Stimulated activated naive B cell treated with anti-CD40 and anti-IgM and Interleukin-4, amounts not matched to agents 10 μg/mL and 1 μg/mL and 100 μg/mL, for 72 hours (primary cell): ENCODE data around the gene DNAJC15.
"Not testable (repeated sequence)": the region's sequence is repeated elsewhere in the genome, so short reads cannot be mapped to it uniquely, and the experiment has no call there.

ENCODE experiments used
- ATAC-seq, 2 donors: fragments of 150-1000 bp; cut with Tn5 transposase; replicated peaks; 2 replicates each; pipeline ENCODE4 v1.10.0; 2021; ENCODE audit warnings: moderate library complexity in 1 of 2
- DNase-seq: peaks from one replicate; pipeline ENCODE4 v3.0.0; 2021
- H3K27ac Mint-ChIP-seq: one replicate; pipeline ENCODE4 v1.8.0; 2022; ENCODE audit warnings: mild to moderate bottlenecking, mixed read lengths
- H3K27me3 Mint-ChIP-seq, 2 donors: one replicate each; pipeline ENCODE4 v1.8.0; 2022; ENCODE audit warnings: mixed read lengths in 2 of 2
- H3K36me3 Mint-ChIP-seq, 2 donors: one replicate each; pipeline ENCODE4 v1.8.0; 2022; ENCODE audit warnings: mixed read lengths in 2 of 2, mild to moderate bottlenecking in 1 of 2
- H3K4me1 Mint-ChIP-seq, 2 donors: one replicate each; pipeline ENCODE4 v1.8.0; 2022; ENCODE audit warnings: mixed read lengths in 2 of 2, mild to moderate bottlenecking in 1 of 2
- H3K4me3 Mint-ChIP-seq, 2 donors: one replicate each; pipeline ENCODE4 v1.8.0; 2022; ENCODE audit warnings: mild to moderate bottlenecking in 2 of 2, mixed read lengths in 2 of 2, moderate library complexity in 1 of 2
- H3K9me3 Mint-ChIP-seq, 2 donors: one replicate each; pipeline ENCODE4 v1.8.0; 2022; ENCODE audit warnings: mixed read lengths in 2 of 2, mild to moderate bottlenecking in 1 of 2

DNAJC15 gene

GRCh38 chr13:43023289-43023963, at the start of gene DNAJC15:
Gene DNAJC15, plus strand, starts transcription at chr13:43023586. Its CDS starts 41 bp downstream, at chr13:43023627.
- Mint-ChIP-seq H3K4me1 (peaks cover 17 to 37% of the 10 kb centered on the region in 2 donors), H3K27me3 (no peaks in the 10 kb centered on the region), H3K36me3 (peaks cover 6 to 14% of the 10 kb centered on the region in 2 donors), H3K9me3 (no peaks in the 10 kb centered on the region), H3K4me3 (peak within 1 kb of the TSS; percentile 97 to 98), H3K27ac (peak within 1 kb of the TSS; percentile 99)
- ATAC-seq = peak; percentile 94
- DNase-seq = peak; percentile 85

GRCh38 chr13:42976066-42976465, 47.3 kb upstream of the DNAJC15 start:
- no peak overlapping the region for H3K4me3 Mint-ChIP-seq
- ATAC-seq = no peak
- peaks cover 8 to 16% of the 10 kb centered on the region in 2 donors for H3K4me1 Mint-ChIP-seq
- no peaks in the 10 kb centered on the region for H3K27me3 Mint-ChIP-seq
- H3K9me3 Mint-ChIP-seq = peaks cover 5 to 8% of the 10 kb centered on the region in 2 donors
- no peak overlapping the region for H3K27ac Mint-ChIP-seq
- no peak for DNase-seq
- peaks cover 7 to 8% of the 10 kb centered on the region in 2 donors for H3K36me3 Mint-ChIP-seq

- H3K27ac Mint-ChIP-seq = peak overlapping the region; percentile 16
Measured at GRCh38 chr13:42977219-42977659, 46.1 kb upstream of the DNAJC15 start.

GRCh38 chr13:42981317-42981716, 42.1 kb upstream of the DNAJC15 start:
- DNase-seq (no peak), ATAC-seq (no peak)
- H3K4me3 Mint-ChIP-seq = no peak overlapping the region
- no peaks in the 10 kb centered on the region for H3K27me3 Mint-ChIP-seq
- peaks cover 5 to 8% of the 10 kb centered on the region in 2 donors for H3K9me3 Mint-ChIP-seq
- peaks cover 29 to 43% of the 10 kb centered on the region in 2 donors for H3K4me1 Mint-ChIP-seq
- H3K36me3 Mint-ChIP-seq = peaks cover 7% of the 10 kb centered on the region in 2 donors
- H3K27ac Mint-ChIP-seq = no peak overlapping the region

More at GRCh38 chr13:42977219-42977659, 46.1 kb upstream of the DNAJC15 start:
- Mint-ChIP-seq H3K4me1 (peaks cover 7 to 9% of the 10 kb centered on the region in 2 donors), H3K9me3 (peaks cover 5 to 8% of the 10 kb centered on the region in 2 donors), H3K27me3 (no peaks in the 10 kb centered on the region), H3K36me3 (peaks cover 7 to 8% of the 10 kb centered on the region in 2 donors), H3K4me3 (no peak overlapping the region)
- ATAC-seq (peak; percentile 92 to 100), DNase-seq (no peak)

GRCh38 chr13:42981853-42982252, 41.5 kb upstream of the DNAJC15 start:
- Mint-ChIP-seq H3K4me1 (peaks cover 29 to 43% of the 10 kb centered on the region in 2 donors), H3K36me3 (peaks cover 7% of the 10 kb centered on the region in 2 donors), H3K27ac (no peak overlapping the region), H3K4me3 (no peak overlapping the region), H3K27me3 (no peaks in the 10 kb centered on the region), H3K9me3 (peaks cover 5 to 8% of the 10 kb centered on the region in 2 donors)
- ATAC-seq (no peak), DNase-seq (no peak)

- H3K4me3 Mint-ChIP-seq = no peak overlapping the region
- H3K27me3 Mint-ChIP-seq = no peaks in the 10 kb centered on the region
- H3K36me3 Mint-ChIP-seq = peaks cover 7% of the 10 kb centered on the region in 2 donors
- peaks cover 25 to 43% of the 10 kb centered on the region in 2 donors for H3K4me1 Mint-ChIP-seq
- peaks cover 5 to 7% of the 10 kb centered on the region in 2 donors for H3K9me3 Mint-ChIP-seq
- DNase-seq (no peak), ATAC-seq (no peak)
- H3K27ac Mint-ChIP-seq = no peak overlapping the region
Measured at GRCh38 chr13:42984026-42984425, 39.4 kb upstream of the DNAJC15 start.

GRCh38 chr13:42984691-42985090, 38.7 kb upstream of the DNAJC15 start:
- Mint-ChIP-seq H3K27ac (no peak overlapping the region), H3K27me3 (no peaks in the 10 kb centered on the region), H3K36me3 (peaks cover 7% of the 10 kb centered on the region in 2 donors), H3K4me1 (peaks cover 25 to 43% of the 10 kb centered on the region in 2 donors), H3K9me3 (peaks cover 5 to 7% of the 10 kb centered on the region in 2 donors), H3K4me3 (peak overlapping the region in 1 of 2 donors; percentile 0)
- DNase-seq = no peak
- ATAC-seq = peak; percentile 81 to 86

- DNase-seq (no peak), ATAC-seq (peak in 1 of 2 donors; percentile 17)
- H3K9me3 Mint-ChIP-seq = no peaks in the 10 kb centered on the region
- H3K36me3 Mint-ChIP-seq = no peaks in the 10 kb centered on the region
- H3K4me1 Mint-ChIP-seq = peaks cover 25 to 43% of the 10 kb centered on the region in 2 donors
- no peak overlapping the region for H3K27ac Mint-ChIP-seq
- H3K4me3 Mint-ChIP-seq = no peak overlapping the region
- H3K27me3 Mint-ChIP-seq = no peaks in the 10 kb centered on the region
Measured at GRCh38 chr13:42985312-42986175, 37.8 kb upstream of the DNAJC15 start.

GRCh38 chr13:42986176-42986574, 37.2 kb upstream of the DNAJC15 start:
- Mint-ChIP-seq H3K36me3 (no peaks in the 10 kb centered on the region), H3K4me1 (peaks cover 31 to 49% of the 10 kb centered on the region in 2 donors), H3K9me3 (no peaks in the 10 kb centered on the region), H3K27ac (no peak overlapping the region), H3K4me3 (no peak overlapping the region), H3K27me3 (no peaks in the 10 kb centered on the region)
- ATAC-seq (no peak), DNase-seq (no peak)

GRCh38 chr13:42990291-42991232, 32.8 kb upstream of the DNAJC15 start:
- Mint-ChIP-seq H3K4me3 (peak overlapping the region; percentile 92 to 94), H3K27ac (peak overlapping the region; percentile 99), H3K9me3 (no peaks in the 10 kb centered on the region), H3K36me3 (no peaks in the 10 kb centered on the region), H3K27me3 (no peaks in the 10 kb centered on the region), H3K4me1 (peaks cover 22 to 48% of the 10 kb centered on the region in 2 donors)
- ATAC-seq (no peak), DNase-seq (no peak)

GRCh38 chr13:42991233-42991897, 32.0 kb upstream of the DNAJC15 start:
- not testable (repeated sequence) for H3K27me3 Mint-ChIP-seq, ATAC-seq, H3K36me3 Mint-ChIP-seq, H3K9me3 Mint-ChIP-seq, DNase-seq
- Mint-ChIP-seq H3K27ac (peak overlapping the region; percentile 99), H3K4me3 (peak overlapping the region; percentile 92 to 94), H3K4me1 (peaks cover 21 to 46% of the 10 kb centered on the region in 2 donors)

GRCh38 chr13:42991898-42992763, 31.3 kb upstream of the DNAJC15 start, which contains the start of gene EPSTI1:
Gene EPSTI1, minus strand, starts transcription at chr13:42992241. Its CDS starts 76 bp downstream, at chr13:42992165.
- peak within 1 kb of the TSS; percentile 99 for H3K27ac Mint-ChIP-seq
- H3K4me1 Mint-ChIP-seq = peaks cover 26 to 49% of the 10 kb centered on the region in 2 donors
- DNase-seq = peak; percentile 63
- H3K36me3 Mint-ChIP-seq = no peaks in the 10 kb centered on the region
- peak; percentile 88 to 91 for ATAC-seq
- no peaks in the 10 kb centered on the region for H3K9me3 Mint-ChIP-seq
- H3K27me3 Mint-ChIP-seq = no peaks in the 10 kb centered on the region
- peak within 1 kb of the TSS; percentile 92 to 94 for H3K4me3 Mint-ChIP-seq
